Tibial nerve (tissue), 3 donors: Measurements from ENCODE around the gene DNASE1L2.

Source experiments
- CTCF ChIP-seq, 5 experiments: fragments of 200-600 bp in 3 of 5; fragments of 450-650 bp in 2 of 5; sonication (generic) in 3 of 5; IDR thresholded peaks; one replicate each; pipeline ENCODE4 v1.5.1; 2016 to 2019; ENCODE audit warnings: antibody characterized with exemption in 5 of 5, mild to moderate bottlenecking in 3 of 5, moderate library complexity in 2 of 5
- POLR2A ChIP-seq, 2 donors: fragments of 450-650 bp; IDR thresholded peaks; one replicate each; pipeline ENCODE4 v1.6.1; 2017; ENCODE audit warnings: antibody characterized with exemption in 2 of 2, mild to moderate bottlenecking in 2 of 2, moderate library complexity in 2 of 2

- TF ChIP-seq CTCF (IDR thresholded peaks at IDR 0.05) (no peak), POLR2A (IDR thresholded peaks at IDR 0.05) (no peak)
Measured at GRCh38 chr16:2270070-2270462, 33.8 kb downstream of the DNASE1L2 start.
